ENCODE measurements around the gene SAP30L. TPM values are rescaled to one million over a fixed set of nuclear protein-coding genes. Genes with fewer than 3 reads are reported as not detected.

The SAP30L gene
- total and polyA plus RNA-seq, 12 donors = 22.5 to 65.1 (median 36.8) TPM

GRCh38 chr5:154506049-154506715, 60.4 kb downstream of the SAP30L start:
- Histone ChIP-seq H3K4me1 (replicated peaks in 1 of 2) (no peaks in the 10 kb centered on the region), H3K4me3 (no peak overlapping the region), H3K9me3 (replicated peaks in 1 of 3) (no peaks in the 10 kb centered on the region), H3K27me3 (peaks cover 4% of the 10 kb centered on the region), H3K36me3 (replicated peaks in 1 of 2) (no peaks in the 10 kb centered on the region), H3K27ac (no peak overlapping the region)
- TF ChIP-seq CTCF (IDR thresholded peaks at IDR 0.05) (no peak), POLR2A (IDR thresholded peaks at IDR 0.05) (no peak)
- 78 to 91% (median 84%) methylated on average over 6 to 8 of the region's 8 CpGs for WGBS, 4 donors
- intact Hi-C loops (cut with DNase I) = no loop called here
- DNase-seq = no peak

GRCh38 chr5:154506716-154507080, 60.9 kb downstream of the SAP30L start:
- Histone ChIP-seq H3K9me3 (replicated peaks in 1 of 3) (no peaks in the 10 kb centered on the region), H3K27ac (no peak overlapping the region), H3K4me1 (replicated peaks in 1 of 2) (no peaks in the 10 kb centered on the region), H3K4me3 (no peak overlapping the region), H3K36me3 (replicated peaks in 1 of 2) (no peaks in the 10 kb centered on the region), H3K27me3 (peaks cover 4% of the 10 kb centered on the region)
- 72 to 91% (median 81%) methylated on average over 10 to 11 of the region's 11 CpGs for WGBS, 4 donors
- DNase-seq = no peak
- intact Hi-C loops (cut with DNase I) = no loop called here
- TF ChIP-seq CTCF (IDR thresholded peaks at IDR 0.05) (no peak), POLR2A (IDR thresholded peaks at IDR 0.05) (no peak)

- 80 to 94% (median 90%) methylated on average over 2 of the region's 2 CpGs for WGBS, 4 donors
- Histone ChIP-seq H3K27me3 (peaks cover 4% of the 10 kb centered on the region), H3K36me3 (replicated peaks in 1 of 2) (no peaks in the 10 kb centered on the region), H3K4me1 (replicated peaks in 1 of 2) (no peaks in the 10 kb centered on the region), H3K27ac (no peak overlapping the region), H3K4me3 (no peak overlapping the region), H3K9me3 (replicated peaks in 1 of 3) (no peaks in the 10 kb centered on the region)
- intact Hi-C loops (cut with DNase I) = no loop called here
- no peak for DNase-seq
- TF ChIP-seq CTCF (IDR thresholded peaks at IDR 0.05) (no peak), POLR2A (IDR thresholded peaks at IDR 0.05) (no peak)
These were observed 62.3 kb downstream of the SAP30L start for GRCh38 chr5:154508114-154508513.

GRCh38 chr5:154509784-154510555, 64.2 kb downstream of the SAP30L start:
- Histone ChIP-seq H3K9me3 (replicated peaks in 1 of 3) (no peaks in the 10 kb centered on the region), H3K4me1 (replicated peaks in 1 of 2) (no peaks in the 10 kb centered on the region), H3K36me3 (replicated peaks in 1 of 2) (no peaks in the 10 kb centered on the region), H3K4me3 (no peak overlapping the region), H3K27ac (no peak overlapping the region), H3K27me3 (peaks cover 4% of the 10 kb centered on the region)
- WGBS, 4 donors = 51 to 71% (median 64%) methylated on average over 4 to 5 of the region's 5 CpGs
- TF ChIP-seq POLR2A (IDR thresholded peaks at IDR 0.05) (no peak), CTCF (IDR thresholded peaks at IDR 0.05) (no peak)
- intact Hi-C loops (cut with DNase I) = no loop called here
- DNase-seq = no peak

Other genes starting within 250 kb of the SAP30L start
- 1 to 10 TPM in 3 of 9 donors, under 1 TPM in 1, not detected in 5; 0.94 to 6.8 (median 4.7) TPM for gene HAND1, start 32.2 kb downstream of the SAP30L start, total RNA-seq
- 1 to 10 TPM; 1.3 to 2.4 (median 1.4) TPM for gene HAND1, start 32.2 kb downstream of the SAP30L start, polyA plus RNA-seq